ENCODE measurements around the gene RBM6. TPM values are rescaled to one million over a fixed set of nuclear protein-coding genes. Genes with fewer than 3 reads are reported as not detected.

The RBM6 gene
- total RNA-seq, 1 experiment from 2014 or later, result 74.1 TPM

- H3K4me1 ChIP-seq, result peaks cover 21% of the 10 kb centered on the region
- peaks cover 8% of the 10 kb centered on the region for H3K4me1 Mint-ChIP-seq (ENCODE audit: low read depth, unreplicated experiment)
- no peaks in the 10 kb centered on the region for H3K9me3 Mint-ChIP-seq (ENCODE audit: unreplicated experiment)
- BruUV-seq (replicated peaks), result no TSS peak
- peaks cover 5% of the 10 kb centered on the region for H3K36me3 Mint-ChIP-seq (ENCODE audit: insufficient read depth, unreplicated experiment)
- H3K4me3 ChIP-seq (ENCODE audit: low read depth, low read length), result no peak overlapping the region
- DNase-seq, result no peak
- TF ChIP-seq, protein P1, sequence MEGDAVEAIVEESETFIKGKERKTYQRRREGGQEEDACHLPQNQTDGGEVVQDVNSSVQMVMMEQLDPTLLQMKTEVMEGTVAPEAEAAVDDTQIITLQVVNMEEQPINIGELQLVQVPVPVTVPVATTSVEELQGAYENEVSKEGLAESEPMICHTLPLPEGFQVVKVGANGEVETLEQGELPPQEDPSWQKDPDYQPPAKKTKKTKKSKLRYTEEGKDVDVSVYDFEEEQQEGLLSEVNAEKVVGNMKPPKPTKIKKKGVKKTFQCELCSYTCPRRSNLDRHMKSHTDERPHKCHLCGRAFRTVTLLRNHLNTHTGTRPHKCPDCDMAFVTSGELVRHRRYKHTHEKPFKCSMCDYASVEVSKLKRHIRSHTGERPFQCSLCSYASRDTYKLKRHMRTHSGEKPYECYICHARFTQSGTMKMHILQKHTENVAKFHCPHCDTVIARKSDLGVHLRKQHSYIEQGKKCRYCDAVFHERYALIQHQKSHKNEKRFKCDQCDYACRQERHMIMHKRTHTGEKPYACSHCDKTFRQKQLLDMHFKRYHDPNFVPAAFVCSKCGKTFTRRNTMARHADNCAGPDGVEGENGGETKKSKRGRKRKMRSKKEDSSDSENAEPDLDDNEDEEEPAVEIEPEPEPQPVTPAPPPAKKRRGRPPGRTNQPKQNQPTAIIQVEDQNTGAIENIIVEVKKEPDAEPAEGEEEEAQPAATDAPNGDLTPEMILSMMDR (IDR thresholded peaks at IDR 0.05; ENCODE audit: insufficient read depth in 1 of 2, low read depth in 1 of 2, low read length in 1 of 2, severe bottlenecking in 1 of 2, unreplicated experiment in 1 of 2), result no peak
- no peak overlapping the region for H3K4me3 Mint-ChIP-seq (ENCODE audit: unreplicated experiment)
- ChIA-PET POLR2A (no interaction called here), CTCF (no interaction called here)
- intact Hi-C loops (cut with micrococcal nuclease; ENCODE audit: unreplicated experiment), result no loop called here
- H3K36me3 ChIP-seq (ENCODE audit: control insufficient read depth, insufficient read depth, low read length), result no peaks in the 10 kb centered on the region
- H3K27me3 Mint-ChIP-seq (ENCODE audit: insufficient read depth, unreplicated experiment), result no peaks in the 10 kb centered on the region
- H3K9me3 ChIP-seq, result no peaks in the 10 kb centered on the region
- H3K27me3 ChIP-seq (replicated peaks; ENCODE audit: control insufficient read depth, insufficient read depth, low read length), result no peaks in the 10 kb centered on the region
- no peak overlapping the region for H3K27ac Mint-ChIP-seq (ENCODE audit: unreplicated experiment)
Observed at GRCh38 chr3:49927798-49928197, 12.2 kb upstream of the RBM6 start.

- ChIA-PET CTCF (interaction anchor here (1.7 kb wide), 2 partner anchors 16 to 126 kb away, joined by 7 to 14 read pairs; partner anchors contain the start of gene INKA1), POLR2A (interaction anchor here (1.3 kb wide), 1 partner anchor 13 kb away, joined by 14 read pairs; no protein-coding TSS in a partner anchor)
- H3K4me3 Mint-ChIP-seq (ENCODE audit: unreplicated experiment), result peak overlapping the region; percentile 97
- peak overlapping the region; percentile 1; the same call in 1 of the 2 replicates for H3K4me3 ChIP-seq (ENCODE audit: low read depth, low read length)
- H3K9me3 Mint-ChIP-seq (ENCODE audit: unreplicated experiment), result no peaks in the 10 kb centered on the region
- DNase-seq, result no peak
- intact Hi-C loops (cut with micrococcal nuclease; ENCODE audit: unreplicated experiment), result loop anchor here (1.0 kb wide), 3 partner anchors 12 to 72 kb away; partner anchors contain the start of genes RBM6 and TRAIP
- peaks cover 5% of the 10 kb centered on the region for H3K36me3 Mint-ChIP-seq (ENCODE audit: insufficient read depth, unreplicated experiment)
- peaks cover 21% of the 10 kb centered on the region for H3K4me1 ChIP-seq
- peaks cover 8% of the 10 kb centered on the region for H3K4me1 Mint-ChIP-seq (ENCODE audit: low read depth, unreplicated experiment)
- H3K36me3 ChIP-seq (ENCODE audit: control insufficient read depth, insufficient read depth, low read length), result no peaks in the 10 kb centered on the region
- peak overlapping the region; percentile 94 for H3K27ac Mint-ChIP-seq (ENCODE audit: unreplicated experiment)
- no peaks in the 10 kb centered on the region for H3K9me3 ChIP-seq
- TF ChIP-seq, protein P1 (IDR thresholded peaks at IDR 0.05; ENCODE audit: insufficient read depth in 1 of 2, low read depth in 1 of 2, low read length in 1 of 2, severe bottlenecking in 1 of 2, unreplicated experiment in 1 of 2), result no peak
- BruUV-seq (replicated peaks), result no TSS peak
- no peaks in the 10 kb centered on the region for H3K27me3 Mint-ChIP-seq (ENCODE audit: insufficient read depth, unreplicated experiment)
- no peaks in the 10 kb centered on the region for H3K27me3 ChIP-seq (replicated peaks; ENCODE audit: control insufficient read depth, insufficient read depth, low read length)
Observed at GRCh38 chr3:49928481-49929017, 11.4 kb upstream of the RBM6 start.

GRCh38 chr3:49929291-49930167 is 10.4 kb upstream of the RBM6 start, which contains the start of gene MON1A:
MON1A (minus strand) TSS chr3:49929811; CDS start chr3:49913346, 16,465 bp downstream.
- BruUV-seq (replicated peaks), result TSS peak; percentile 58
- CTCF ChIA-PET, result interaction anchor here (0.5 to 1.7 kb wide), 13 partner anchors 10 to 390 kb away, joined by 3 to 14 read pairs (median 4); partner anchors contain the start of genes INKA1, RBM6 and TRAIP
- intact Hi-C loops (cut with micrococcal nuclease; ENCODE audit: unreplicated experiment), result loop anchor here (1.0 kb wide), 3 partner anchors 11 to 73 kb away; partner anchors contain the start of genes RBM6 and TRAIP
- H3K27me3 ChIP-seq (replicated peaks; ENCODE audit: control insufficient read depth, insufficient read depth, low read length), result no peaks in the 10 kb centered on the region
- Mint-ChIP-seq H3K4me1 (ENCODE audit: low read depth, unreplicated experiment) (peaks cover 8% of the 10 kb centered on the region), H3K36me3 (ENCODE audit: insufficient read depth, unreplicated experiment) (peaks cover 5% of the 10 kb centered on the region), H3K27ac (ENCODE audit: unreplicated experiment) (peak within 1 kb of the TSS; percentile 94), H3K9me3 (ENCODE audit: unreplicated experiment) (no peaks in the 10 kb centered on the region), H3K4me3 (ENCODE audit: unreplicated experiment) (peak within 1 kb of the TSS; percentile 97), H3K27me3 (ENCODE audit: insufficient read depth, unreplicated experiment) (no peaks in the 10 kb centered on the region)
- peak within 1 kb of the TSS; percentile 60 for H3K4me3 ChIP-seq (ENCODE audit: low read depth, low read length)
- H3K9me3 ChIP-seq, result no peaks in the 10 kb centered on the region
- DNase-seq, result peak; percentile 97 to 99
- TF ChIP-seq, protein P1 (IDR thresholded peaks at IDR 0.05; ENCODE audit: insufficient read depth in 1 of 2, low read depth in 1 of 2, low read length in 1 of 2, severe bottlenecking in 1 of 2, unreplicated experiment in 1 of 2), result peak; percentile 33 to 45
- H3K4me1 ChIP-seq, result peaks cover 21% of the 10 kb centered on the region
- POLR2A ChIA-PET, result interaction anchor here (0.6 to 1.4 kb wide), 6 partner anchors 11 to 256 kb away, joined by 3 to 41 read pairs (median 4); partner anchors contain the start of gene RBM6
- no peaks in the 10 kb centered on the region for H3K36me3 ChIP-seq (ENCODE audit: control insufficient read depth, insufficient read depth, low read length)

Measured in Caco-2 (cell line).